Osteocyte (in vitro differentiated cells): Measurements from ENCODE around the gene IGF2R. TPM values are rescaled to one million over a fixed set of nuclear protein-coding genes. Genes with fewer than 3 reads are reported as not detected.

ENCODE experiments used
- DNase-seq: peaks from one replicate; pipeline ENCODE4 v3.0.0; 2021; ENCODE audit warnings: mixed read lengths; ENCODE audit not compliant: unreplicated experiment; ENCODE audit errors: extremely low spot score
- H3K27ac Mint-ChIP-seq: one replicate; pipeline ENCODE4 v1.8.0; 2021; ENCODE audit warnings: mild to moderate bottlenecking, mixed read lengths; ENCODE audit not compliant: unreplicated experiment
- H3K27me3 Mint-ChIP-seq: one replicate; pipeline ENCODE4 v1.8.0; 2021; ENCODE audit warnings: mixed read lengths; ENCODE audit not compliant: unreplicated experiment
- H3K36me3 Mint-ChIP-seq: one replicate; pipeline ENCODE4 v1.8.0; 2021; ENCODE audit warnings: mixed read lengths; ENCODE audit not compliant: unreplicated experiment
- H3K4me1 Mint-ChIP-seq: one replicate; pipeline ENCODE4 v1.8.0; 2021; ENCODE audit warnings: mixed read lengths; ENCODE audit not compliant: unreplicated experiment
- H3K4me3 Mint-ChIP-seq: one replicate; pipeline ENCODE4 v1.8.0; 2021; ENCODE audit warnings: mild to moderate bottlenecking, moderate library complexity, mixed read lengths; ENCODE audit not compliant: unreplicated experiment
- H3K9me3 Mint-ChIP-seq: one replicate; pipeline ENCODE4 v1.8.0; 2021; ENCODE audit warnings: mixed read lengths; ENCODE audit not compliant: unreplicated experiment
- CTCF ChIP-seq: fragments of 200-600 bp; sonication (generic); IDR thresholded peaks from 2 replicates; pipeline ENCODE4 v1.5.0; 2021; ENCODE audit warnings: antibody characterized with exemption, mild to moderate bottlenecking, moderate library complexity
- total RNA-seq: library from RNA; stranded (reverse); gene quantifications from 2 replicates; pipeline ENCODE4 v1.2.1, GENCODE V29; 2021

Gene IGF2R
- total RNA-seq, 1 donor from 2014 or later = 196 TPM

- Mint-ChIP-seq H3K27me3 (no peaks in the 10 kb centered on the region), H3K9me3 (peaks cover 14% of the 10 kb centered on the region), H3K4me3 (no peak overlapping the region), H3K4me1 (peaks cover 68% of the 10 kb centered on the region), H3K27ac (no peak overlapping the region), H3K36me3 (peaks cover 30% of the 10 kb centered on the region)
- no peak for DNase-seq
- TF ChIP-seq CTCF = no peak
These were observed 20.9 kb downstream of the IGF2R start for GRCh38 chr6:159989492-159990480.

DNA sequence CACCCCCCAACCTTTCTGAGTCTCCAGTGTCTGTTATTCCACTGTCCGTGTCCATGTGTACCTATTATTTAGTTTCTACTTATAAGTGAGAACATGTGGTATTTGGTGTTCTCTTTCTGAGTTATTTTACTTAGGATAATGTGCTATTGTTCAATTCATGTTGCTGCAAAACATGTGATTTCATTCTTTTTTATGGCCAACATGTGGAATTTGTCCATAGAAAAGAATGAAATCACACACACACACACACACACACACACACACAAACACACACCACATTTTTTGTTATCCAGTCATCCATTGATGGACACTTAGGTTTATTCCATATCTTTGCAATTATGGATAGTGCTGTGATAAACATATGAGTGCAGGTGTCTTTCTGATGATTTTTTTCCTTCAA is 23.5 kb downstream of the IGF2R start:
- Mint-ChIP-seq H3K4me3 (no peak overlapping the region), H3K9me3 (peaks cover 19% of the 10 kb centered on the region)

GRCh38 chr6:159995405-159995804 is 26.5 kb downstream of the IGF2R start:
- no peaks in the 10 kb centered on the region for H3K27me3 Mint-ChIP-seq

More for the DNA sequence above, 23.5 kb downstream of the IGF2R start:
- Mint-ChIP-seq H3K27ac (no peak overlapping the region), H3K36me3 (peaks cover 42% of the 10 kb centered on the region), H3K4me1 (peaks cover 68% of the 10 kb centered on the region), H3K27me3 (no peaks in the 10 kb centered on the region)
- DNase-seq = no peak
- TF ChIP-seq CTCF = no peak

DNA sequence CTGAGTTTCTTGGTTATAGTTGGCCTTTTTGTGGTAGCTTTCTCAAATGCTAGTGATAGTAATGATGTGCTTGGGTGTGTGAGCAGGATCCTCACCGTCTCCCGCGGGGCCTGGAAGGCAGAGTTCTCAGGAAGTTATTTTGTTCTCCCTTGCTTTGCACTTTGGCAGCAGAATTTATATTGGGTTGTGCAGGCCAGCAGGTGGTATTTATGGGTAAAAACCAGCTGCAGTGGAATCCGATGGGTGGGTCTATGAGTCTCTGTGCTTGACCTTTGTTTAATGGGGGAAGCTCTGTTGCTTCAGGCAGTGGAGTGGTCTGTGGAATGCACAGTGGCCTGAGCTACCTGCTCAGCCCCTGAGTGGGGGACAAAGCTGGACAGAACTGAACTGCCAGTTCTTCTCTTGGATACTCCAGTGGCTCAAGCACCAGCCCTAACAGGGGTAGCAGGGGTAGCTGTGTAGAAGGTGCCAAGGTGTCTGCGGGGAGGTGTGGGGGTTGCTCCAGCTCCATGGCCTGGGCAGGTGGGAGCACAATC is 27.3 kb downstream of the IGF2R start:
- Mint-ChIP-seq H3K27ac (peak overlapping the region; percentile 20), H3K27me3 (no peaks in the 10 kb centered on the region), H3K36me3 (peaks cover 64% of the 10 kb centered on the region), H3K4me3 (no peak overlapping the region), H3K9me3 (peaks cover 19% of the 10 kb centered on the region), H3K4me1 (peaks cover 44% of the 10 kb centered on the region)
- TF ChIP-seq CTCF = no peak
- DNase-seq = no peak

More at GRCh38 chr6:159995405-159995804, 26.5 kb downstream of the IGF2R start:
- Mint-ChIP-seq H3K4me3 (no peak overlapping the region), H3K27ac (no peak overlapping the region), H3K9me3 (peaks cover 19% of the 10 kb centered on the region), H3K4me1 (peaks cover 48% of the 10 kb centered on the region), H3K36me3 (peaks cover 63% of the 10 kb centered on the region)
- DNase-seq = no peak
- TF ChIP-seq CTCF = no peak
